Stimulated activated effector memory CD8-positive, alpha-beta T cell treated with anti-CD3 and anti-CD28 coated beads, Interleukin-12 subunit alpha, Interleukin-12 subunit beta, amount 100 ng/mL, for 72 hours (primary cell): ENCODE measurements around the gene HOXA6.

Experiments
- ATAC-seq: fragments of 150-1000 bp; cut with Tn5 transposase; 2 replicates; pipeline ENCODE4 v1.10.0; 2021
- DNase-seq, 2 donors: peaks; one replicate each; pipeline ENCODE4 v3.0.0; 2021 to 2022; ENCODE audit warnings: low spot score in 2 of 2
- H3K27ac Mint-ChIP-seq: one replicate; pipeline ENCODE4 v1.8.0; 2022; ENCODE audit warnings: mild to moderate bottlenecking, mixed read lengths
- H3K36me3 Mint-ChIP-seq: one replicate; pipeline ENCODE4 v1.8.0; 2022; ENCODE audit warnings: mild to moderate bottlenecking, mixed read lengths
- H3K4me1 Mint-ChIP-seq: one replicate; pipeline ENCODE4 v1.8.0; 2022; ENCODE audit warnings: mixed read lengths
- H3K4me3 Mint-ChIP-seq: one replicate; pipeline ENCODE4 v1.8.0; 2022; ENCODE audit warnings: mild to moderate bottlenecking, mixed read lengths
- H3K9me3 Mint-ChIP-seq: one replicate; pipeline ENCODE4 v1.8.0; 2022; ENCODE audit warnings: mixed read lengths

Gene HOXA6

DNA sequence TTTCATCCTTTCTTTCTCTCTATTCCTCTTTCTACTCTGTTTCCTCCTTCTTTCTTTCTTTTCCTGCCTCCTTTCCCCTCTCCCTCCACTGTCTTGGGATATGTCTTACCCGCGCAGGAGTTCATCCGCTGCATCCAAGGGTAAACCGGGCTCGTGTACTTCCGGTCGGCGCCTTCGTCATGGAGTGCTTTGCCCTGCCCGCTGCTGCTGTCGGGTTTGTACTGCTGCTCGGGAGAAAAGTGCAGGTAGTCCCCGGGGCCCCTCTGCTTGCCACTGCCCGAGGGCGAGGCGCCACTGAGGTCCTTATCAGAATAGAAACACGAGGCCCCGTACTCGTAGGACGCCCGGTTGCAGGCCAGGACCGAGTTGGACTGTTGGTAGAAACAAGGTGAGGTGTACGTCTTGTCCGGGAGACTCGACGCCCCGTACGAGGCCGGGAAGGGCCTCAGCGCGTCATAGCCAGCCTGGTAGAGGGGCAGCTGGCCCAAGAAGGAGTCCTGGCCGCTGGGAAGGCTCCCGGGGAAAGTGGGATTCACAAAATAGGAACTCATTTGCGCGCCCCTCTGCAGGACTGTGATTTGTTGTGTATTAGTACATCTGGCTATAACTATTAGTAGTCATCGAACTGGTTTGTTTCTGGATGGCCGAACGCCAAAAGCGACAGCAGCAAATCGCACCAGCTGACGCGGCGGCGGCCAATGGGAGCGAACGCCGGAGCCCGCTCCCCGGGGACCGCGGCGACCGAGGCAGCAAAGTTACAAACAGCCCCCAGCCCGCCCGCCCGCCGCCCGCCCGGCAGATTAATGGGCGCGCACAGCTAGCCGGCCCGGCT, at the start of gene HOXA6:
Gene HOXA6 (minus strand): TSS at position 576 of the 832 bp plus-strand sequence. CDS start 25 bp downstream, at position 551.
- Mint-ChIP-seq H3K4me3 (peak within 1 kb of the TSS; percentile 46), H3K4me1 (peaks cover 27% of the 10 kb centered on the region)
- no peak for ATAC-seq

DNA sequence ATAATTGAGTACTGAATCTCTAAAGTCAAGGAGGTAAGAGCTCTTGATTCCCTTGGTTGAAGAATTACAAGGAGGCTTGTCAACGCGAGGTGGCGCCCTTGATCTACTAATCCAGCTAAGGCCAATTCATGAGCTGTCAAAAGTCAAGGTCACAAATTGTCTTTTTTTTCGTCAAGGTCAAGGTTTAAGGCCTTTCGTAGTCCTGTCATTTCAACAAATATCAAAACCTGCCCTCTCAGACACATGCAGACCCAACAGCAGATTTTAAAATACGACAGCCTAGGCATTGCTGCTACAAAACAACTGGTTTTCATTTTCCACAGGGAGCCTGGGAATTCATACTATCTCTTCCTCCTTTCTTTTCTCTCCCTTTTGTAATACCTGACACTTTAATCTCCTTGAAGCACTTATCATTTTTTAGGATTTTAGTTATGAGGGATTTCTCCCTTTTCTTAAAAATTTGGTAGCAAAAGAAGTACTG, 48.8 kb upstream of the HOXA6 start:
- no peaks in the 10 kb centered on the region for H3K36me3 Mint-ChIP-seq
- no peaks in the 10 kb centered on the region for H3K9me3 Mint-ChIP-seq
- DNase-seq (peak; percentile 70 to 88), ATAC-seq (peak; percentile 41)
- peaks cover 23% of the 10 kb centered on the region for H3K4me1 Mint-ChIP-seq
- H3K4me3 Mint-ChIP-seq, result no peak overlapping the region
- no peak overlapping the region for H3K27ac Mint-ChIP-seq

More for the DNA sequence above, at the start of gene HOXA6:
- no peak for DNase-seq
- H3K27ac Mint-ChIP-seq, result no peak within 1 kb of the TSS
- no peaks in the 10 kb centered on the region for H3K36me3 Mint-ChIP-seq
- no peaks in the 10 kb centered on the region for H3K9me3 Mint-ChIP-seq

DNA sequence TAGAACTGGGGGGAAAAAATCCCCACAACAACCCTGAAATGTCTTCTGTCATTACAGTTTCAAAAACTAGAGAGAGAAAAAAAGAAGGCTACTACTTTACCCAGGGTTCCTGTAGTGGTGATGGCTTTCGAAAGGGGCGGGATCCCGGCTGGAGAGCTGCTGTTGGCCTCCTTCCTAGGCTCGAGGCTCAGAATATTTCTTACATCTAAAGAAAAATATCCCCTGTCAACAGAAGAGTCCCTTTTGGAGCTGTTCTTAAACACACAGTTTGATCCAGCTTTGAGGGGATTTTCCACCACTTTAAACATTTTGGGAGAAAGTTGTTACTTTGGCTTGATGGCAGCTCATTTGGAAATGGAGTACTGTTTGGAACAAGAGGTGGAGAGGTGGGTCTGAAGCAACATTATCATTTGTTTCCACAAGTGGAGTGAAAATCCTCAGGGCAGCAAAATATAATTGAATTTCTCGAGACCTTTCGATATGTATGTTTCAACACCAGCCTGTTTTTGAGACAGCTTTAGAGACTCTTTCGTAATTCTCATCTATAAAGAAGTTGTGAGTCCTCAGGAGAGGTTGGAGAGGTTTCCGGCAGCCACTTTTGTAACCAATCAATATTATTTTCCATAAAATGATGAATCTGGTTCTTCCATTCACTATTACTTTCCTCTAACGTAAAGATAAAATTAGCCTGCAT, 47.3 kb upstream of the HOXA6 start:
- Mint-ChIP-seq H3K4me1 (peaks cover 14% of the 10 kb centered on the region), H3K27ac (no peak overlapping the region), H3K4me3 (no peak overlapping the region), H3K36me3 (no peaks in the 10 kb centered on the region), H3K9me3 (no peaks in the 10 kb centered on the region)
- DNase-seq (no peak), ATAC-seq (no peak)

DNA sequence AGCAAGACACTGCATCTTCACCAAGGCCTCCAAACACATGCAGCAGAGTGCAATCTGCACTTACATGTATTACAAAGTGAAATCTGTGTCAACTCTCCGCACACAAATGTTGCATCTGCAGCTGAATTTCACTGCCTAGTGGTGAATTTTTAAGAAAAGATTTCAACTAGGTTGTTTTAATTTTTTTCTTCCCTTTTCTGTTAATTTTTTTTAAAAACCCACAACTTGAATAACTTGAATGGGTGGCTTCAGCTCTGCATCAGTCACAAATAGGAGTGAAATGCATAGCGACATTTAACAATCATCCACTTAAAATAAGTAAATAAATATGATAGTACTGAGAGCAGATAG, 46.4 kb upstream of the HOXA6 start:
- Mint-ChIP-seq H3K4me3 (peak overlapping the region; percentile 42), H3K9me3 (no peaks in the 10 kb centered on the region), H3K4me1 (peaks cover 21% of the 10 kb centered on the region), H3K27ac (no peak overlapping the region), H3K36me3 (no peaks in the 10 kb centered on the region)
- DNase-seq, result no peak
- ATAC-seq, result no peak

DNA sequence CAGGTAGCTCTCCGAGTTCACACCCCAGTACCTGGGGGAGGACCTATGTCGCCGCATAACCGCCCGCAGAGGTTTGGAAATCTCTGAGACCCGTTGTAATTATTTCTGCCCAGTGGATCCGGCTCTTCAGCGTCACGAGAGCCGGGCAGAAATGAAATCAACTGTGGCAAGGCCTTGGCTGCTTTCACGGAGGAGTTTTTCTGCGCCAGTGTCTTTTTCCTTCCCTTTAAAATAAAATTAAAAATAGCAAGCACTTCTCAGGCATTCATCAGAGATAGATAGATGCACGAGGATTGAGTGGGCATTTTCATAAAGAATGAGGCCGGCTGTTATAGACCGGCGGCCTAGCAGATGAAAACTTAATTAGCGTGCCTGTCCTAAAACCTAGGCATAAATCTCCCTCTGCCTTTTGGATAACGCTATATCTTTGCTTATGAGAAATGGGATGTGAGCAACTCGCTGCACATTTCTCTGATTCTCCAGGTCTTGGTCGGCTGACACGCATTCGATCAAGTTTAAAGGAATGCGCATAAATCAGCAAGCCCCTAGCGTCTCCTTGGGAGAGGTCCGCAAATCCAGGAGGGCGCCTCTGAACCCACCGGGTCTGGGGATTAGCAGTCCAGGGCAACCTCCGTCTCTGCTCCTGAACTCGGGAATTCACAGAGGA, 45.9 kb upstream of the HOXA6 start:
- H3K4me1 Mint-ChIP-seq, result peaks cover 21% of the 10 kb centered on the region
- no peak overlapping the region for H3K27ac Mint-ChIP-seq
- DNase-seq, result no peak
- H3K4me3 Mint-ChIP-seq, result peak overlapping the region; percentile 42
- no peaks in the 10 kb centered on the region for H3K36me3 Mint-ChIP-seq
- no peak for ATAC-seq
- H3K9me3 Mint-ChIP-seq, result no peaks in the 10 kb centered on the region

DNA sequence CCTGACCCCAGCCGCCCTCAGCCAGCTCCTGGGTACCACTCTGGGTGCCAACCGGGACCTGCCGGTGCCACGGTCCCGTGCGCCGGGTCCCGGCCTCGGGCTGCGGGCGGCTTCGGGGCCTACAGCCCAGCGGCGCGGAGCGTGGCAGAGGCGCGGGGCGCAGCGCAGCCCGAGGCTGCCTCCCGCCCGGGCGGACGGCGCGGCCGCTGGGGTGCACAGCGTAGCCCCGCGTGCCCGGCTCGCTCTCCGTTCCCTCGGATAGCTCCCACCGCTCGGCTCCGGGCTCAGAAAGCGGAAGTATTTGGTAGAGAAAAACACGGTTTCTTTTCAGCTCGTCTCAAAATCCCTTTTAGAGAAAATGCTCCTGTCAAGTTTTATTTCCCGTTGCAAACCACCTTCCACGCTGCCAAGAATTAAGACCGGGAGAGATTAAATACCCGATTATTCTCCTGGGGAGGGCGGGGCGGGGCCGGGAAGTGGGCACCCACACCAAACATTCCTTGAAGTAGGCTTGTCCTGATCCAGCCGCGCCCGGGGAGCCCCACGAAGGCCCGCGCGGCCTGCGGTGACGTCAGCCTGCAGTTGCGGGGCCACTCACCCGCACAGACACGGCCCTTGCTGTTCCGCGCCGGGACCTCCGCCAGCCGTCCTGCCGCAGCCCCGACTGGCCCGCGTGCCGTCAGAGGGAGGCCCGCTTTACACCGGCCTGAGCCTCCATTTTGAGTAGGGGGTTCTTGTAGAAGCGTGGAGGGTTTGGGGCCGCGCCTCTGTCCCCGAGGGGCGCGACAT, 45.2 kb upstream of the HOXA6 start:
- H3K4me1 Mint-ChIP-seq, result peaks cover 23% of the 10 kb centered on the region
- H3K36me3 Mint-ChIP-seq, result no peaks in the 10 kb centered on the region
- DNase-seq, result no peak
- no peaks in the 10 kb centered on the region for H3K9me3 Mint-ChIP-seq
- peak overlapping the region; percentile 42 for H3K4me3 Mint-ChIP-seq
- no peak overlapping the region for H3K27ac Mint-ChIP-seq
- ATAC-seq, result peak; percentile 57

DNA sequence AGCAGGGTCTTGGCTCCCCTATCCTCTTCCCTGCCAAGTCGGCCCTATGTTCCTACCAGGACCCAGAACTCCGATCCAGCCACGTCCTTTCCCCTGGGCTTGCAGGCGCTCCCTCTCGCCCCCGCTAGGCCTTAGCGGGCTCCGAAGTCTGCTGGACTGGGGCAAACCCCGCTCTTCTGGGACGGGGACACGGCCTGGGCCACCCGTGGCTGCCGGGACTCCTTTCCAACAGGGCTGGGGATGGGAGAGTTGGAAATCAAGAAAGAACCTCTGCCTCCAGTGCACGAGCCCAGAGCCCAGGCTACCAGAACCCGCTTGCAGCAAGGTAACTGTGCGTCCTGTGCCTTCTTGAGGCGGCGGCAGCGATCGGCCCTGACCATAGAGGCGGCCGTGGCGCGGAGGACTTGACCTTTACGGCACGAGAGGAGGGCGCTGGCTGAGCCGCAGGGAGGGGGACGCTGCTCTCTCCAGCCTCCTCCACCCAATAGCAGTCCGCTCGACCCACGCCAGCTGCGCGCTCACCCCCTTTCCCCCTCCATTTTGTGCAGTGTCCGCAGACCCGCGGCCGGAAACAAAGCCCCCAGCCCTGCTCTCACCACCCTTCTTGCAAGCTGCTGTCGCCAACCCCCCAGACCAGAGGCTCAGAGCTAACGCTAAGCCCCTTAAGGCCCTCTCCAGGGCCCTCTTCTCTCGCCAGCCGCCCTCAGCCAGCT, 44.4 kb upstream of the HOXA6 start:
- H3K9me3 Mint-ChIP-seq, result no peaks in the 10 kb centered on the region
- H3K4me1 Mint-ChIP-seq, result peaks cover 28% of the 10 kb centered on the region
- H3K27ac Mint-ChIP-seq, result no peak overlapping the region
- no peak for DNase-seq
- H3K4me3 Mint-ChIP-seq, result peak overlapping the region; percentile 42
- no peak for ATAC-seq
- no peaks in the 10 kb centered on the region for H3K36me3 Mint-ChIP-seq

DNA sequence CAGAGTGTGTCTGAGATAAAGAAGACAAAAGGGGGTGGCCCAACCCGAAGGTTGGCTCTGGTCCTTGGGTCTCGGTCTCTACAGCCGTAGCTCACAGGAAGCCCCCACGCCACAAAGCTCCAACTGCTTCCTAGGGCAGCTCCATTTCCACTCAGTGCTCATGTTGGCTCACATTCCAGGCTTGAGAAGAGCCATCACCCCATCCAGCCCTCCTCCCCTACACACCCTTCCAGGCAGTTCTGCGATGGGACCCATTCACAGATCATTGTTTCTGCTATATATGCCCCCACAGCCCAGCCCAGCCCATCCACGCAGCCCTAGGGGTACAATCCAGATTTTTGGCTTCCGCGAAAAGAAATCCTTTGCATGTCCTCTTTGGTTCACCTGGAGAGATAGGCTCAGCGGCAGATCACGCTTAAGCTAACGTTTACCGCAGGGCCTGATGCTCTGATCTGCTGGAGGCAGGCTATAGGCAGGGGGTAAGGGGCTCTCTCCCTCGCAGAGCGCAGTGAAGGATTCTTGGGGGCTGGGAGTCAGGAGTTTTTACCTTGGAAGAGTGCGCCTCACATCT, 43.7 kb upstream of the HOXA6 start:
- Mint-ChIP-seq H3K27ac (no peak overlapping the region), H3K4me1 (peaks cover 31% of the 10 kb centered on the region)

DNA sequence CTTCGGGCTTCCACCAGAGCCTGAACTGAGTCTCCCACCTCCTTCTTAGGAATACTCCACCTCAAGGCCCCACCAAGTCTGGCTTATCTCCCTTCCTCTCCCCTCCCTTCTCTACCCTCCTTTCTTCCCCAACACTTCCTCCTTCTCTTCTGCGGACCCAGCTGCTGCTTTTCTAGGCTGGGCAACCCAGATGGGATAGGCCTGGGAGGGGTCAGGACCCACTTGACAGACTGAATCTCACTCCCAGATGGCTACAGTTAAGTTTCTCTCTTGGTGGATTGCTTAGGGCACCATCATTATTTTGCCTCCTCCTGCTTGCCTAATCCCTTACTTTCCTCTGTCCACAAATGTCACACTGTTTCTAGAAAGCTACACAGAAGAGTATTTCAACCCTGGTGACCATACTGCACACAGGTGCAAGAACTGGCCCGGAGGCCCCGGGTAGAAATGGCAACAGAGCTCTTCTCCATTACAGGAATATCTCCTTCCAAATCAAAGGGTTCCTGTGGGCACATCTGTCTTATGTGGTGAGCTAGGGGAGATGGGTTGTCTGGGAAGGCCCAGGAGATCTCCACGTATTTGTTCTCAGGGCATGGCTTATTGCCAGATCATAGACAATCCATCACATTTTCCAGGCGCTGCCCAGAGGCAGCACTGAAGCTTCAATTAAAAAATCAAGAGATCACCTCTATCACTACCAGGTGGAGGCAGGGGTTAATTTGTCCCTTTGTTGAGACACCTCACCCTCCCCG, 42.6 kb upstream of the HOXA6 start:
- no peaks in the 10 kb centered on the region for H3K9me3 Mint-ChIP-seq
- peak overlapping the region; percentile 77 for H3K4me3 Mint-ChIP-seq
- peak overlapping the region; percentile 4 for H3K27ac Mint-ChIP-seq
- peaks cover 4% of the 10 kb centered on the region for H3K36me3 Mint-ChIP-seq
- DNase-seq (no peak), ATAC-seq (no peak)
- peaks cover 41% of the 10 kb centered on the region for H3K4me1 Mint-ChIP-seq

More for the DNA sequence above, 43.7 kb upstream of the HOXA6 start:
- DNase-seq, result no peak
- no peak for ATAC-seq
- no peak overlapping the region for H3K4me3 Mint-ChIP-seq
- no peaks in the 10 kb centered on the region for H3K36me3 Mint-ChIP-seq
- H3K9me3 Mint-ChIP-seq, result no peaks in the 10 kb centered on the region

DNA sequence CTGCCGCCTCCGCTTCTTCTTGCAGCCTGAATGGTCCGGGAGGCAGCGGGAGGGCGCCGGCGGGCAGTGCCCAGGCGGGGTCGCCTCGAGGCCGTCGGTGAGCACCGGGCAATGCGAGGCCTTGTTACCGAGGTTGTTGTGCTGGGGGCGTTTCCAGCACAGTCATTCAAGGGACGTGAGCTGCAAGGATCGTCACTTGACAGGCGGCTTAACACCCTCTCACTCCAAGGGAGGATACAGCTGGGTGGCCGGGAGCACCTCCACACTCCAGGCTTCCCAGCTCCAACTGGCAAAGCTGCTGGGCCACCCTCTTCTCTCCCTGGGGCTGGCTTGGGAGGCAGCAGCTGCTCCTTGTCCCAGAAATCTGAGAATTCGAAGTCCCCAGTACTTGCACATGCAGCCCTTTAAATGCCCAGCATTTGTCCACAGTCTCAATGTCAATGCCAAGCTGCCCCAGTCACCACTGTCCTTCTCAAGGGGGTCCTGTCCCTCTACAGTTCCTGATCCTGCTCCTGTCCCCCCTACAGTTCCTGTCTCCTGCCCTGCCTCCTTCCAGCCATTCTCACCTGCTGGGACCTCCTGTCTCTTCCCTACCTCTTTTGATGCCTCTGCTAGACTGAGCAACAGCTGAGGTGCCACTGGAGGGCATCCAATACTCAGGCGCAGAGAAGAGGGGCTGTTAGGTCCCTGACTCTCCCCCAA, 41.9 kb upstream of the HOXA6 start:
- peak overlapping the region; percentile 77 for H3K4me3 Mint-ChIP-seq
- ATAC-seq, result no peak
- H3K27ac Mint-ChIP-seq, result no peak overlapping the region
- no peaks in the 10 kb centered on the region for H3K9me3 Mint-ChIP-seq
- no peak for DNase-seq
- peaks cover 48% of the 10 kb centered on the region for H3K4me1 Mint-ChIP-seq
- peaks cover 8% of the 10 kb centered on the region for H3K36me3 Mint-ChIP-seq

DNA sequence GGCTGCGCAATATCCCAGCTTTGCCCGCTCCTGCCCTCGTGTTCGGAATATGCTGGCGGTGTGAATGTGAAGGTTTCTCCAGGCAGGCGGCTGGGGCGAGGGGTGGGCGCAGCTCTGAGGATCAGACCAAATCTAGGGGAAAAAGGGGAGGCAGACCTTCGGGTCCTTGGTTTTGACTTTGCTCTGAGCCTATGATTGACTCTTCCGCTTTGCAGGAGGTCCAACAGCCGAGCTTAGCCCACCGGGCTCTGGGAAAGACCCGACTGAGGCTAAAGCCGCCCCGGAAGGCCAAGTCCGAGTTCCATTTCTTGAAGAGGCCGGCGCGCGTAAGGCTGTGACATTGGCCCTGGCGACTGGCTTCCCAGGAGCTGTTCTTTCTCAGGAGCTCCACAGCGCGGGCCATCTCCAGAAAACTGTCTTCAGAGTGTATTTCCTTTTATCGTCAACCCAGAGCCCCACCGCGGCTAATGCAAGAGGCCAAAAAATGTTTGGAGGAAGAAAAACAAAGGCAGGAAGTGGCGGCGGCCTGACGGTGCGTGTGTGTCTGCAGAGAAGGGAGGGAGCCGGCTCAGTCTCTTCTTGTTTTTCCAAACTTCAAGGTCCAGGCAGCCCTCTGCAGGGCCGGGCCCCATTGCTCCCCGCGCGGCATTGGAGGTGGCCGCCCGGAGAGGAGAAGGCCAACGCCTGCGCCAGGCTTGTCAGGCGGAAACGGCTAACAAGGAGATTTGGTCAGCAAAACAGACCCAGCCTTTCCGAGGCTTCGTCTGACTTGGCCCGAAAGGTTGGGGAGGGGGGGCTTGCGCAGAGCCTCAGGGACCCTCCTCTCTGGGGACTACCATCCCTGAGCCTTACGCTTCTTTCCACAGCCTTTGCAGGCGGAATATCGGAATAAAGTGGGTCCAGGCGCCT, 41.1 kb upstream of the HOXA6 start:
- peaks cover 48% of the 10 kb centered on the region for H3K4me1 Mint-ChIP-seq
- ATAC-seq (no peak), DNase-seq (no peak)
- H3K4me3 Mint-ChIP-seq, result peak overlapping the region; percentile 77
- H3K9me3 Mint-ChIP-seq, result no peaks in the 10 kb centered on the region
- peaks cover 8% of the 10 kb centered on the region for H3K36me3 Mint-ChIP-seq
- H3K27ac Mint-ChIP-seq, result no peak overlapping the region
